Caco-2 (cell line): ENCODE results near the gene KCNAB3. TPM values are rescaled to one million over a fixed set of nuclear protein-coding genes. Genes with fewer than 3 reads are reported as not detected.

Source experiments
- BruUV-seq: library from RNA; stranded (reverse); fragments of 400-500 nt; replicated peaks from 2 replicates; lab custom pipeline; 2021; lab: Mats Ljungman, UMichigan
- CTCF ChIA-PET: fragments of 300-600 bp; sonication (Branson Sonifier 250); formaldehyde crosslinking; loops from one replicate; lab custom pipeline; 2022; ENCODE audit warnings: antibody characterized with exemption; lab: Charles Lee
- POLR2A ChIA-PET: fragments of 300-600 bp; sonication (Branson Sonifier 250); formaldehyde crosslinking; loops from one replicate; lab custom pipeline; 2022; ENCODE audit warnings: antibody characterized with exemption; lab: Charles Lee
- DNase-seq, 2 experiments: peaks; one replicate each; pipeline versions ENCODE4 v3.0.0 to v3.0.0-alpha.2; 2020 to 2022
- H3K27me3 ChIP-seq: replicated peaks from 2 replicates; pipeline ENCODE4 v1.6.0; 2011; ENCODE audit warnings: low read length; ENCODE audit not compliant: control insufficient read depth, insufficient read depth
- H3K36me3 ChIP-seq: 2 replicates; pipeline ENCODE4 v1.5.1; 2011; ENCODE audit warnings: low read length; ENCODE audit not compliant: control insufficient read depth, insufficient read depth
- H3K4me1 ChIP-seq: fragments of 250-450 bp; sonication (Bioruptor Pico); 2 replicates; pipeline ENCODE4 v1.5.1; 2020; ENCODE audit warnings: mild to moderate bottlenecking
- H3K4me3 ChIP-seq: 2 replicates; pipeline ENCODE4 v1.5.1; 2011; ENCODE audit warnings: low read depth, mild to moderate bottlenecking, control low read depth, low read length
- H3K9me3 ChIP-seq: fragments of 250-450 bp; sonication (Bioruptor Pico); 2 replicates; pipeline ENCODE4 v1.5.1; 2020; ENCODE audit warnings: mild to moderate bottlenecking, moderate library complexity
- H3K27ac Mint-ChIP-seq: one replicate; pipeline ENCODE4 v1.8.0; 2022; ENCODE audit warnings: mixed read lengths; ENCODE audit not compliant: unreplicated experiment
- H3K27me3 Mint-ChIP-seq: one replicate; pipeline ENCODE4 v1.8.0; 2022; ENCODE audit warnings: mixed read lengths; ENCODE audit not compliant: insufficient read depth, unreplicated experiment
- H3K36me3 Mint-ChIP-seq: one replicate; pipeline ENCODE4 v1.8.0; 2022; ENCODE audit warnings: mild to moderate bottlenecking, mixed read lengths; ENCODE audit not compliant: insufficient read depth, unreplicated experiment
- H3K4me1 Mint-ChIP-seq: one replicate; pipeline ENCODE4 v1.8.0; 2022; ENCODE audit warnings: low read depth, mixed read lengths; ENCODE audit not compliant: unreplicated experiment
- H3K4me3 Mint-ChIP-seq: one replicate; pipeline ENCODE4 v1.8.0; 2022; ENCODE audit warnings: mild to moderate bottlenecking, moderate library complexity, mixed read lengths; ENCODE audit not compliant: unreplicated experiment
- H3K9me3 Mint-ChIP-seq: one replicate; pipeline ENCODE4 v1.8.0; 2022; ENCODE audit warnings: mixed read lengths; ENCODE audit not compliant: unreplicated experiment
- CTCF ChIP-seq, 2 experiments: fragments of 200-600 bp in 1 of 2; IDR thresholded peaks; 1 replicate in 1 of 2; 2 replicates in 1 of 2; pipeline versions ENCODE4 v1.5.1 to v1.8.0; 2011 to 2022; ENCODE audit warnings: antibody characterized with exemption in 1 of 2, control low read depth in 1 of 2, inconsistent platforms in 1 of 2, low read depth in 1 of 2, low read length in 1 of 2, mild to moderate bottlenecking in 1 of 2, moderate library complexity in 1 of 2; ENCODE audit not compliant: insufficient read depth in 1 of 2, severe bottlenecking in 1 of 2, unreplicated experiment in 1 of 2
- intact Hi-C: fragments of 100-400 bp; cut with micrococcal nuclease; formaldehyde crosslinking; loops from one replicate; pipeline ENCODE4 v1.10.0; 2022; ENCODE audit not compliant: unreplicated experiment
- total RNA-seq: library from RNA; stranded (reverse); gene quantifications from 2 replicates; pipeline ENCODE4 v1.2.3, GENCODE V29; 2022

Gene KCNAB3
- total RNA-seq, 1 experiment from 2014 or later: 2.0 TPM

GRCh38 chr17:7916808-7917207 lies 12.8 kb downstream of the KCNAB3 start:
- no peak for DNase-seq
- Mint-ChIP-seq H3K4me1 (no peaks in the 10 kb centered on the region), H3K4me3 (peak overlapping the region; percentile 85), H3K9me3 (no peaks in the 10 kb centered on the region), H3K27me3 (no peaks in the 10 kb centered on the region), H3K27ac (peak overlapping the region; percentile 92), H3K36me3 (peaks cover 17% of the 10 kb centered on the region)
- no peaks in the 10 kb centered on the region for H3K36me3 ChIP-seq
- CTCF ChIA-PET: interaction anchor here (2.9 kb wide), 1 partner anchor 73 kb away, joined by 21 read pairs; no protein-coding TSS in a partner anchor
- intact Hi-C loops: loop anchor here (10.0 kb wide), 1 partner anchor 172 kb away; no protein-coding TSS in a partner anchor
- no peak for TF ChIP-seq CTCF (IDR thresholded peaks at IDR 0.05; ENCODE audit: insufficient read depth in 1 of 2, low read depth in 1 of 2, low read length in 1 of 2, severe bottlenecking in 1 of 2, unreplicated experiment in 1 of 2)
- BruUV-seq: TSS peak; percentile 62
- H3K4me1 ChIP-seq: 0 out of 2 replicates have a peak, but pooled peaks cover 3% of the 10 kb centered on the region
- POLR2A ChIA-PET: interaction anchor here (1.7 kb wide), 1 partner anchor 15 kb away, joined by 7 read pairs; the partner anchor contains the start of genes CNTROB and TRAPPC1
- H3K4me3 ChIP-seq: peak overlapping the region; percentile 61
- H3K9me3 ChIP-seq: no peaks in the 10 kb centered on the region
- H3K27me3 ChIP-seq: no peaks in the 10 kb centered on the region

GRCh38 chr17:7916385-7916682 lies 13.3 kb downstream of the KCNAB3 start:
- Histone ChIP-seq H3K4me3 (peak overlapping the region; percentile 61), H3K4me1 (0 out of 2 replicates have a peak, but pooled peaks cover 3% of the 10 kb centered on the region), H3K27me3 (no peaks in the 10 kb centered on the region), H3K36me3 (no peaks in the 10 kb centered on the region), H3K9me3 (no peaks in the 10 kb centered on the region)
- no peaks in the 10 kb centered on the region for H3K9me3 Mint-ChIP-seq
- H3K4me3 Mint-ChIP-seq: peak overlapping the region; percentile 85
- peak overlapping the region; percentile 92 for H3K27ac Mint-ChIP-seq
- H3K36me3 Mint-ChIP-seq: peaks cover 17% of the 10 kb centered on the region
- POLR2A ChIA-PET: interaction anchor here (0.8 to 1.7 kb wide), 5 partner anchors 16 to 140 kb away, joined by 3 to 10 read pairs (median 3); partner anchors contain the start of genes CNTROB and TRAPPC1
- no peaks in the 10 kb centered on the region for H3K4me1 Mint-ChIP-seq
- intact Hi-C loops: loop anchor here (10.0 kb wide), 1 partner anchor 172 kb away; no protein-coding TSS in a partner anchor
- DNase-seq: no peak
- no peaks in the 10 kb centered on the region for H3K27me3 Mint-ChIP-seq
- CTCF ChIA-PET: interaction anchor here (0.6 to 2.9 kb wide), 4 partner anchors 16 to 367 kb away, joined by 3 to 21 read pairs (median 8); partner anchors contain the start of genes CNTROB and TRAPPC1
- no TSS peak for BruUV-seq
- TF ChIP-seq CTCF (IDR thresholded peaks at IDR 0.05; ENCODE audit: insufficient read depth in 1 of 2, low read depth in 1 of 2, low read length in 1 of 2, severe bottlenecking in 1 of 2, unreplicated experiment in 1 of 2): no peak

- intact Hi-C loops: loop anchor here (2.0 to 10.0 kb wide), 2 partner anchors 141 to 171 kb away; no protein-coding TSS in a partner anchor
- no peak for TF ChIP-seq CTCF (IDR thresholded peaks at IDR 0.05; ENCODE audit: insufficient read depth in 1 of 2, low read depth in 1 of 2, low read length in 1 of 2, severe bottlenecking in 1 of 2, unreplicated experiment in 1 of 2)
- no peaks in the 10 kb centered on the region for H3K9me3 Mint-ChIP-seq
- POLR2A ChIA-PET: interaction anchor here (0.5 to 1.7 kb wide), 8 partner anchors 16 to 380 kb away, joined by 3 to 10 read pairs (median 3); partner anchors contain the start of genes CNTROB, SLC25A35 and TRAPPC1
- peaks cover 21% of the 10 kb centered on the region for H3K36me3 Mint-ChIP-seq
- H3K4me1 Mint-ChIP-seq: no peaks in the 10 kb centered on the region
- DNase-seq: peak; percentile 81 to 85
- Histone ChIP-seq H3K36me3 (no peaks in the 10 kb centered on the region), H3K27me3 (no peaks in the 10 kb centered on the region), H3K4me3 (peak within 1 kb of the TSS; percentile 61), H3K4me1 (0 out of 2 replicates have a peak, but pooled peaks cover 3% of the 10 kb centered on the region), H3K9me3 (no peaks in the 10 kb centered on the region)
- H3K27ac Mint-ChIP-seq: peak within 1 kb of the TSS; percentile 92
- CTCF ChIA-PET: interaction anchor here (0.6 to 2.9 kb wide), 4 partner anchors 16 to 368 kb away, joined by 3 to 21 read pairs (median 8); partner anchors contain the start of genes CNTROB and TRAPPC1
- BruUV-seq: no TSS peak
- no peaks in the 10 kb centered on the region for H3K27me3 Mint-ChIP-seq
- peak within 1 kb of the TSS; percentile 85 for H3K4me3 Mint-ChIP-seq
These were observed 13.9 kb downstream of the KCNAB3 start, which contains the start of gene RNF227 for GRCh38 chr17:7915611-7916384. Gene RNF227, minus strand, starts transcription at chr17:7916289. Its CDS starts 94 bp downstream, at chr17:7916195.
